ENCODE results near the gene FAM184B. TPM values are rescaled to one million over a fixed set of nuclear protein-coding genes. Genes with fewer than 3 reads are reported as not detected.

The FAM184B gene
- total RNA-seq, 1 experiment from 2014 or later, result 0.17 TPM

DNA sequence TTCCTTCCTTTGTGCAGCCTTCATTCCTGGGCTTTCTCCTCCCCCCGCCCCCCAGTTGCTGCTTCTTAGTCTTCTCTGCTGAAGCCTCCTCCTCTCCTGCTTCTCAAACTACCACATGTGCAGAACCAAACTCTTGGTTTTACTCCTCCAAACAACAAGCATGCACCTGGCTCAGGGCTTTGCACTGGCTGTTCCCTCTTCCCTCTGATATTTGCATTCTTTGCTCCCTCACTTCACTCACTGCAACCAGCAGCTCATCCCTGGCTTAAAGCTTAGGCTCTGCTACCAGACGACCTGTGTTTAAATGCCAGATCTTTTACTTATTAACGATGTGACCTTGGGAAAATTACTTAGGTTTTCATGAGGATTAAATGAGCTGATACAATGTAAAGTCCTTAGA, 115.6 kb downstream of the FAM184B start (continued):
- no peak for TF ChIP-seq SP1 (CRISPR knock-in tag; conservative IDR thresholded peaks at IDR 0.05)
- TF ChIP-seq IRF1 (CRISPR knock-in tag; IDR thresholded peaks at IDR 0.05), result no peak
- TF ChIP-seq, protein P1, sequence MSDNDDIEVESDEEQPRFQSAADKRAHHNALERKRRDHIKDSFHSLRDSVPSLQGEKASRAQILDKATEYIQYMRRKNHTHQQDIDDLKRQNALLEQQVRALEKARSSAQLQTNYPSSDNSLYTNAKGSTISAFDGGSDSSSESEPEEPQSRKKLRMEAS (CRISPR knock-in tag; IDR thresholded peaks at IDR 0.05), result no peak
- TF ChIP-seq NR1H2 (CRISPR knock-in tag; IDR thresholded peaks at IDR 0.05), result no peak
- TF ChIP-seq ZNF281 (CRISPR knock-in tag; IDR thresholded peaks at IDR 0.05), result no peak
- no peak for TF ChIP-seq ZBTB43 (CRISPR knock-in tag; IDR thresholded peaks at IDR 0.05)
- TF ChIP-seq IRF2 (CRISPR knock-in tag; IDR thresholded peaks at IDR 0.05; ENCODE audit: borderline replicate concordance, low read depth), result no peak
- TF ChIP-seq ARID4B (CRISPR knock-in tag; IDR thresholded peaks at IDR 0.05; ENCODE audit: borderline replicate concordance), result no peak
- TF ChIP-seq, protein P2, sequence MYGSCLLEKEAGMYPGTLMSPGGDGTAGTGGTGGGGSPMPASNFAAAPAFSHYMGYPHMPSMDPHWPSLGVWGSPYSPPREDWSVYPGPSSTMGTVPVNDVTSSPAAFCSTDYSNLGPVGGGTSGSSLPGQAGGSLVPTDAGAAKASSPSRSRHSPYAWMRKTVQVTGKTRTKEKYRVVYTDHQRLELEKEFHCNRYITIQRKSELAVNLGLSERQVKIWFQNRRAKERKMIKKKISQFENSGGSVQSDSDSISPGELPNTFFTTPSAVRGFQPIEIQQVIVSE (CRISPR knock-in tag; IDR thresholded peaks at IDR 0.05; ENCODE audit: borderline replicate concordance), result no peak
- TF ChIP-seq NR3C1 (CRISPR knock-in tag; conservative IDR thresholded peaks at IDR 0.05; ENCODE audit: low read depth), result no peak

DNA sequence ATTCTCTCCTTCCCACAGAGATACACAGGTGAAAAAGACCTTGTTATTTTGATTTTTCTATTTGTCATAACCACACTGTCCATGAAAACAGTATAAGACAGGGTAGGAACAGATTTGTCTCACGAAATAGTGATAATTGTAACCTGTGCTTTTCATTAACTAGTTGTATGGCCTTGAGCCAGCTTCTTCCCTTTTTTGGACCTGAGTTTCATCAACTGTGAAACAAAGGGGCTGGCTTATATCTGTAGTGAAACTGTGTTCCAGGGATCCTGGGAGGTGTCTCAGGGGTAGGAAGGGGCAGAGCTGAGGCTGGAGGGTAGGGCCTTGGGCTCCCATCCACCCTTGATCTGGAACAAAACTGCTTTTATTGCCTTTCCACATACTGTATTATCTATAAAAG, 116.1 kb downstream of the FAM184B start:
- CTCF ChIA-PET, result no interaction called here
- Mint-ChIP-seq H3K4me3 (no peak overlapping the region), H3K9me3 (peaks cover 5% of the 10 kb centered on the region; the same call in 1 of the 2 replicates), H3K4me1 (peaks cover 5% of the 10 kb centered on the region; the same call in 1 of the 2 replicates), H3K36me3 (no peaks in the 10 kb centered on the region), H3K27me3 (ENCODE audit: low read depth) (no peaks in the 10 kb centered on the region; the same call in 1 of the 2 replicates), H3K27ac (no peak overlapping the region)
- no peak for DNase-seq (ENCODE audit: low spot score)
- no peak for TF ChIP-seq GTF2I (CRISPR knock-in tag; conservative IDR thresholded peaks at IDR 0.05)
- TF ChIP-seq ZNF396 (CRISPR knock-in tag; IDR thresholded peaks at IDR 0.05; ENCODE audit: borderline replicate concordance), result no peak
- no peak for TF ChIP-seq ZNF416 (CRISPR knock-in tag; IDR thresholded peaks at IDR 0.05)
- TF ChIP-seq, protein P3, sequence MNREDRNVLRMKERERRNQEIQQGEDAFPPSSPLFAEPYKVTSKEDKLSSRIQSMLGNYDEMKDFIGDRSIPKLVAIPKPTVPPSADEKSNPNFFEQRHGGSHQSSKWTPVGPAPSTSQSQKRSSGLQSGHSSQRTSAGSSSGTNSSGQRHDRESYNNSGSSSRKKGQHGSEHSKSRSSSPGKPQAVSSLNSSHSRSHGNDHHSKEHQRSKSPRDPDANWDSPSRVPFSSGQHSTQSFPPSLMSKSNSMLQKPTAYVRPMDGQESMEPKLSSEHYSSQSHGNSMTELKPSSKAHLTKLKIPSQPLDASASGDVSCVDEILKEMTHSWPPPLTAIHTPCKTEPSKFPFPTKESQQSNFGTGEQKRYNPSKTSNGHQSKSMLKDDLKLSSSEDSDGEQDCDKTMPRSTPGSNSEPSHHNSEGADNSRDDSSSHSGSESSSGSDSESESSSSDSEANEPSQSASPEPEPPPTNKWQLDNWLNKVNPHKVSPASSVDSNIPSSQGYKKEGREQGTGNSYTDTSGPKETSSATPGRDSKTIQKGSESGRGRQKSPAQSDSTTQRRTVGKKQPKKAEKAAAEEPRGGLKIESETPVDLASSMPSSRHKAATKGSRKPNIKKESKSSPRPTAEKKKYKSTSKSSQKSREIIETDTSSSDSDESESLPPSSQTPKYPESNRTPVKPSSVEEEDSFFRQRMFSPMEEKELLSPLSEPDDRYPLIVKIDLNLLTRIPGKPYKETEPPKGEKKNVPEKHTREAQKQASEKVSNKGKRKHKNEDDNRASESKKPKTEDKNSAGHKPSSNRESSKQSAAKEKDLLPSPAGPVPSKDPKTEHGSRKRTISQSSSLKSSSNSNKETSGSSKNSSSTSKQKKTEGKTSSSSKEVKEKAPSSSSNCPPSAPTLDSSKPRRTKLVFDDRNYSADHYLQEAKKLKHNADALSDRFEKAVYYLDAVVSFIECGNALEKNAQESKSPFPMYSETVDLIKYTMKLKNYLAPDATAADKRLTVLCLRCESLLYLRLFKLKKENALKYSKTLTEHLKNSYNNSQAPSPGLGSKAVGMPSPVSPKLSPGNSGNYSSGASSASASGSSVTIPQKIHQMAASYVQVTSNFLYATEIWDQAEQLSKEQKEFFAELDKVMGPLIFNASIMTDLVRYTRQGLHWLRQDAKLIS (CRISPR knock-in tag; IDR thresholded peaks at IDR 0.05; ENCODE audit: borderline replicate concordance), result no peak
- TF ChIP-seq, protein P4, sequence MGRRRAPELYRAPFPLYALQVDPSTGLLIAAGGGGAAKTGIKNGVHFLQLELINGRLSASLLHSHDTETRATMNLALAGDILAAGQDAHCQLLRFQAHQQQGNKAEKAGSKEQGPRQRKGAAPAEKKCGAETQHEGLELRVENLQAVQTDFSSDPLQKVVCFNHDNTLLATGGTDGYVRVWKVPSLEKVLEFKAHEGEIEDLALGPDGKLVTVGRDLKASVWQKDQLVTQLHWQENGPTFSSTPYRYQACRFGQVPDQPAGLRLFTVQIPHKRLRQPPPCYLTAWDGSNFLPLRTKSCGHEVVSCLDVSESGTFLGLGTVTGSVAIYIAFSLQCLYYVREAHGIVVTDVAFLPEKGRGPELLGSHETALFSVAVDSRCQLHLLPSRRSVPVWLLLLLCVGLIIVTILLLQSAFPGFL (CRISPR knock-in tag; IDR thresholded peaks at IDR 0.05; ENCODE audit: borderline replicate concordance), result no peak
- POLR2A ChIA-PET, result no interaction called here
- ATAC-seq, result no peak

All from WTC11 (cell line).